RWPE1 (cell line): ENCODE measurements around the gene LMAN2.
"Not testable (repeated sequence)": the region's sequence is repeated elsewhere in the genome, so short reads cannot be mapped to it uniquely, and the experiment has no call there.

Source experiments
- CTCF ChIA-PET: fragments of 350-600 bp; sonication (Branson Sonifier 250); formaldehyde crosslinking; extraction: SDS; loops from one replicate; lab custom pipeline; 2021; lab: Yijun Ruan, JAX
- POLR2A ChIA-PET: fragments of 400-600 bp; formaldehyde crosslinking; extraction: SDS; loops from one replicate; lab custom pipeline; 2020; ENCODE audit warnings: antibody characterized with exemption; ENCODE audit not compliant: low non-redundant PET; lab: Yijun Ruan, JAX
- DNase-seq: peaks from one replicate; pipeline ENCODE4 v3.0.0; 2012; ENCODE audit warnings: low spot score
- H3K27ac ChIP-seq: fragments of 450-650 bp; 2 replicates; pipeline ENCODE4 v1.5.1; 2017
- TF ChIP-seq, protein P1 (sequence below): fragments of 450-650 bp; conservative IDR thresholded peaks from 2 replicates; pipeline ENCODE4 v1.5.1; 2017; ENCODE audit warnings: low read depth, mild to moderate bottlenecking

LMAN2 gene

DNA sequence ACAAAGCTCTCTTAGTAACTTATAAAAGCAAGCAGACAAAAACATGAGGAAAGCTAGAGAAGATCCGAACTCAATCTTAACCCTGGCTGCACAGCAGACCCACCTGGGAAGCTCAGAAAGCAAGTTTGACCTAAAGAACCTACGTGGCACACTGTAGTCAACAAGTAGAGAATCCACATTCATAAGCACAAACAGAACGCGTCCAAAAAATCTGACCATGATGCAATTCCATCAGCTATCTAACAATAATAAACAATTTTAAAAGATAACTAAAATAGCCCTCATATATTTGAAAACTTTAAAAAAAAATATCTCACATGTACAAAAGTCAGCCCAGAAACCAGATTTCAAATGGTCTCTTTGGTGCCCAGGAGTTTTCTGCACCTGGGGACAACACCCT is 4.6 kb downstream of the LMAN2 start:
- CTCF ChIA-PET = interaction anchor here (1.9 kb wide), 1 partner anchor 37 kb away, joined by 5 read pairs; no protein-coding TSS in a partner anchor
- no peak for DNase-seq
- TF ChIP-seq, protein P1, sequence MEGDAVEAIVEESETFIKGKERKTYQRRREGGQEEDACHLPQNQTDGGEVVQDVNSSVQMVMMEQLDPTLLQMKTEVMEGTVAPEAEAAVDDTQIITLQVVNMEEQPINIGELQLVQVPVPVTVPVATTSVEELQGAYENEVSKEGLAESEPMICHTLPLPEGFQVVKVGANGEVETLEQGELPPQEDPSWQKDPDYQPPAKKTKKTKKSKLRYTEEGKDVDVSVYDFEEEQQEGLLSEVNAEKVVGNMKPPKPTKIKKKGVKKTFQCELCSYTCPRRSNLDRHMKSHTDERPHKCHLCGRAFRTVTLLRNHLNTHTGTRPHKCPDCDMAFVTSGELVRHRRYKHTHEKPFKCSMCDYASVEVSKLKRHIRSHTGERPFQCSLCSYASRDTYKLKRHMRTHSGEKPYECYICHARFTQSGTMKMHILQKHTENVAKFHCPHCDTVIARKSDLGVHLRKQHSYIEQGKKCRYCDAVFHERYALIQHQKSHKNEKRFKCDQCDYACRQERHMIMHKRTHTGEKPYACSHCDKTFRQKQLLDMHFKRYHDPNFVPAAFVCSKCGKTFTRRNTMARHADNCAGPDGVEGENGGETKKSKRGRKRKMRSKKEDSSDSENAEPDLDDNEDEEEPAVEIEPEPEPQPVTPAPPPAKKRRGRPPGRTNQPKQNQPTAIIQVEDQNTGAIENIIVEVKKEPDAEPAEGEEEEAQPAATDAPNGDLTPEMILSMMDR = no peak
- POLR2A ChIA-PET = interaction anchor here (0.7 kb wide), 1 partner anchor 20 kb away, joined by 3 read pairs; no protein-coding TSS in a partner anchor
- H3K27ac ChIP-seq = no peak overlapping the region

DNA sequence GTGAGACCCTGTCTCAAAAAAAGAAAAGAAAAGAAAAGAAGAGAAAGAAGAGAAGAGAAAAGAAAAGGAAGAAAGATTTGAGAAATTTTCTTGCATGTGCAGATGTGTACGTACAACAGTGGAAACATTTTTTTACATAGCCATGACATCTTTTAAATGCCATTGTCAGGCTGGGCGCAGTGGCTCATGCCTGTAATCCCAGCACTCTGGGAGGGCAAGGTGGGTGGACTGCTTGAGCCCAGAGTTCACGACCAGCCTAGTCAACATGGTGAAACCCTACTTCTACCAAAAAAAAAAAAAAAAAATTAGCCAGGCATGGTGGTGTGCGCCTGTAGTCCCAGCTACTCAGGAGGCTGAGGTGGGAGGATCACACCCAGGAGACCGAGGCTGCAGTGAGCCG is 6.6 kb downstream of the LMAN2 start:
- CTCF ChIA-PET = interaction anchor here (0.7 kb wide), 1 partner anchor 35 kb away, joined by 3 read pairs; no protein-coding TSS in a partner anchor
- POLR2A ChIA-PET = no interaction called here
- TF ChIP-seq, protein P1 = no peak
- H3K27ac ChIP-seq = no peak overlapping the region
- DNase-seq = no peak

DNA sequence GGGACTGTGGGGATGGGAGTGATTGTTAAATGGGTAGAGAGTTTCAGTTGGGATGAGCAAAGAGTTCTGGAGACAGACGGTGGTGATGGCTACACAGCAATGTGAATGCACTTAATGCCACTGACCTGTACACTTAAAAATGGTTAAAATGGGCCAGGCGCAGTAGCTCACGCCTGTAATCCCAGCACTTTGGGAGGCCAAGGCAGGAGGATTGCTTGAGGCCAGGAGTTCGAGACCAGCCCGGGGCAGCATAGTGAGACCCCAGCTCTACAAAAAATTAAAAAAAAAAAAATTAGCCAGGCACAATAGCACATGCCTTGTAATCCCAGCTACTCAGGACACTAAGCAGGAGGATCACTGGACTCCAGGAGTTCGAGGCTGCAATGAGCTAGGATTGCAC is 7.7 kb downstream of the LMAN2 start:
- H3K27ac ChIP-seq = no peak overlapping the region
- CTCF ChIA-PET = no interaction called here
- no peak for DNase-seq
- TF ChIP-seq, protein P1 = no peak
- POLR2A ChIA-PET = interaction anchor here (0.7 kb wide), 1 partner anchor 55 kb away, joined by 4 read pairs; no protein-coding TSS in a partner anchor

DNA sequence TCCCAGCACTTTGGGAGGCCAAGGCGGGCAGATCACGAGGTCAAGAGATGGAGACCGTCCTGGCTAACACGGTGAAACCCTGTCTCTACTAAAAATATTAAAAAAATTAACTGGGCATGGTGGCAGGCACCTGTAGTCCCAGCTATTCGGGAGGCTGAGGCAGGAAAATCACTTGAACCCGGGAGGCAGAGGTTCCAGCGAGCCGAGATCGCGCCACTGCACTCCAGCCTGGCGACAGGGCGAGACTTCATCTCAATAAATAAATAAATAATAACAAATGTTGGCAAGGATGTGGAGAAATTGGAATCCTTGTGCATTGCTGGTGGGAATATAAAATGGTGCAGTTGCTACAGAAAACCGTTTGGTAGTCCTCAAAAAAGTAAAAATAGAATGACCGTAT is 8.5 kb downstream of the LMAN2 start:
- DNase-seq, H3K27ac ChIP-seq, CTCF ChIA-PET, POLR2A ChIA-PET: not testable (repeated sequence)

DNA sequence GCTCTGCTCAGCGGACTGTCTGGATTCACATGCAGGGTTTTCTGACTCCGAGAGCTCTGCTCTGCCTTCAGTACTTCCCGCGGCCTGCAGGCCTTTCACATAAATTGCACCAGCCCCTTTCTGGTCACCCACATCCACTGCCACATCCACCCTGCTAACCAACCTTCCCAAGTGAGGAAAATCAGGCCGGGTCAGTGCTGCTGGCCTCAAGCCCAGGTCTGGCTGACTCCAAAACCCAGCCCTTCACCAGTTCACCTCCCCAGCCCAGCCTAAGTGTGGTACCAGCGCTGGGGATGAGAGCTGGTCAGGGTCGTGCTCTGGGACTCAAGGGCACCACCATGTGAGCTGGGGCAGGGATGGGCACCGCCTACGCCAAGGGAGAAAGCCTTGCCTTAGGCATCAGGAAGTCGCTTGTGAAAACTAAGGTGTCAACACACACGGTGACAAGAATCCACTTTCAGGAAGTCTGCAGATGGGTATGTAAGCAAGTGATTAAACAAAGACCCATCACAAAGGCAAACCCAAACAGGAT is 12.3 kb downstream of the LMAN2 start:
- POLR2A ChIA-PET = no interaction called here
- TF ChIP-seq, protein P1 = no peak
- peak overlapping the region; percentile 14; the same call in 1 of the 2 replicates for H3K27ac ChIP-seq
- CTCF ChIA-PET = interaction anchor here (1.5 to 1.7 kb wide), 3 partner anchors 21 to 65 kb away, joined by 5 to 10 read pairs (median 6); no protein-coding TSS in a partner anchor
- no peak for DNase-seq

DNA sequence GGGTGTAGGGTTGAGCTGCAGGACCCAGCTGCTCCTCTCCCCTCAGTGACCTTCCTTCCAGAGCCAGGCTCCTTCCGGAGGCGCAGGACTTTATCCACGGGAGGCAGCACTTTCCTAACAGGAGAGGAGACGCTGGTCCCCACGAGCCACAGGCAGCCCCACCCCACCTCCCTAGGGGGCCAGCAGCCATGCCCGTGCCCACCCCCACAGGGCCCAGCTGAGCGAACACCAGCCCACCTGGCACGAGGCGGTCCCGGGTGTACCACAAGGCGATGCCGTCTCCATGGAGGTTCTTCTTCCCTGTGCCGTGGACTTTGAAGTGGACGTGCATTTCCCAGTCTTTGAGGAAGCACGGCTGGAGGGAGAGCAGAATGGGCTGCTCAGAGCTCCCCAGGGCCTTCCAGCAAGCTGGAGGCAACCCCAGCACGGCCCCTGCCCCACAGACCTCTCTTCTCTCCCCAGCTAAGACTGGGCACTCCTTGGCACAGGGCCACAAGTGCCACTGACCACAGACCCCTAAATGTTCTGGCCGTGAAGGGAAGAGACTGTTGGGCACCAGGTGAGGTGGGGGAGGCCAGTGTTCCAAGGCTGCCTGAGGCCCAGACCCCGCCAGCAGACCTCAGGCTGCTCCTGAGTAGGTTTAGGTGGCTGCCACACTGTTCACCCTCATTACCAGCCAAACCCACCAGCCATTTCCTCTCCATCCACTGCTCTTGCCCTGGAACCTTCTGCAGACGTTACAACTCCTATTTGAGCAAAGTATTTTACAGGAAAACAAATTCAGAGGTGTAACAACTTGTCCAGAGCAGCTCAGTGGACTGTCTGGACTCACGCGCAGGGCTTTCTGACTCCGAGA is 13.0 kb downstream of the LMAN2 start:
- TF ChIP-seq, protein P1 = no peak
- H3K27ac ChIP-seq = peak overlapping the region; percentile 14; the same call in 1 of the 2 replicates
- DNase-seq = no peak
- POLR2A ChIA-PET = no interaction called here
- CTCF ChIA-PET = interaction anchor here (1.5 to 1.7 kb wide), 3 partner anchors 20 to 65 kb away, joined by 5 to 10 read pairs (median 6); no protein-coding TSS in a partner anchor
